Mucosa of rectum (tissue), 2 donors: Measurements from ENCODE around the gene SNX33.
"Not testable (repeated sequence)": the region's sequence is repeated elsewhere in the genome, so short reads cannot be mapped to it uniquely, and the experiment has no call there.

ENCODE experiments used
- H3K27ac ChIP-seq, 2 donors: one replicate each; pipeline ENCODE4 v1.7.0; 2013; ENCODE audit warnings: inconsistent platforms in 2 of 2, low read depth in 2 of 2, low read length in 2 of 2
- H3K27me3 ChIP-seq, 2 donors: one replicate each; pipeline ENCODE4 v1.7.0; 2013; ENCODE audit warnings: low read length in 2 of 2; ENCODE audit not compliant: control insufficient read depth in 2 of 2, insufficient read depth in 2 of 2
- H3K36me3 ChIP-seq, 2 donors: one replicate each; pipeline ENCODE4 v1.7.0; 2013; ENCODE audit warnings: low read length in 2 of 2; ENCODE audit not compliant: control insufficient read depth in 2 of 2, insufficient read depth in 2 of 2
- H3K4me1 ChIP-seq, 2 donors: one replicate each; pipeline ENCODE4 v1.7.0; 2013; ENCODE audit warnings: low read length in 2 of 2, mild to moderate bottlenecking in 1 of 2; ENCODE audit not compliant: control insufficient read depth in 2 of 2, insufficient read depth in 2 of 2
- H3K4me3 ChIP-seq, 2 donors: one replicate each; pipeline ENCODE4 v1.7.0; 2013; ENCODE audit warnings: low read length in 2 of 2
- H3K9ac ChIP-seq, 2 donors: one replicate each; pipeline ENCODE4 v1.7.0; 2013; ENCODE audit warnings: low read length in 2 of 2, low read depth in 1 of 2, mild to moderate bottlenecking in 1 of 2
- H3K9me3 ChIP-seq, 2 donors: one replicate each; pipeline ENCODE4 v1.7.0; 2013; ENCODE audit warnings: low read length in 2 of 2; ENCODE audit not compliant: control insufficient read depth in 2 of 2
- donor health status: healthy.
- donor health status: Normal muscosa, but diverticular disease.

SNX33 gene

GRCh38 chr15:75709458-75709857 is 61.7 kb downstream of the SNX33 start:
- not testable (repeated sequence) for H3K9me3 ChIP-seq, H3K9ac ChIP-seq

GRCh38 chr15:75710874-75711273 is 63.2 kb downstream of the SNX33 start:
- not testable (repeated sequence) for H3K9ac ChIP-seq, H3K4me3 ChIP-seq, H3K9me3 ChIP-seq, H3K27me3 ChIP-seq, H3K27ac ChIP-seq, H3K36me3 ChIP-seq
- H3K4me1 ChIP-seq = peaks cover 9 to 12% of the 10 kb centered on the region in 2 donors

More at GRCh38 chr15:75709458-75709857, 61.7 kb downstream of the SNX33 start:
- H3K27ac ChIP-seq = peak overlapping the region; percentile 51 to 61
- H3K36me3 ChIP-seq, H3K27me3 ChIP-seq, H3K4me3 ChIP-seq, H3K4me1 ChIP-seq: not testable (repeated sequence)

- H3K9me3 ChIP-seq, H3K27ac ChIP-seq, H3K27me3 ChIP-seq, H3K36me3 ChIP-seq, H3K9ac ChIP-seq: not testable (repeated sequence)
- peak overlapping the region in 1 of 2 donors; percentile 42 for H3K4me3 ChIP-seq
- H3K4me1 ChIP-seq = peaks cover 9 to 12% of the 10 kb centered on the region in 2 donors
These were observed 63.8 kb downstream of the SNX33 start for GRCh38 chr15:75711495-75711894.
